ENCODE data around the gene TSPAN17. TPM values are rescaled to one million over a fixed set of nuclear protein-coding genes. Genes with fewer than 3 reads are reported as not detected.

The TSPAN17 gene
- total RNA-seq, 1 donor from 2014 or later = 53.9 TPM

DNA sequence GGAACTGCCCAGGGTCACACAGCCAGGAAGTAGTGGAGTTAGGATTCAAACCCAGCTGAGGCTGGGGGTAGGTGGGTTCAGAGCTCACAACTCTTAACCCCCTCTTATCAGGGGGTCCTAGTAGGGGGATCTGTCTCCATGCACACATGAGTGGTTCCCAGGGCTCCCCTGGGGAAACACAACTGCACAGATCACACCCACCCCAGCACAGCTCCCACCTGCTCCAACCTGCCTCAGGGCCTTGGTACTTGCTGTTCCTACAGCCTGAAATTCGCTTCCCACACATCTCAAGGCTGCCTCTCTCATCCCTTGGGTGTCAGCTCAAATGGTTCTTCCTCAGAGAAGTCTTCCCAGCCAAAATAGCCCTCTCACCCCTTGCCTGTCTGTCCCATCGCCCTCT lies 21.8 kb upstream of the TSPAN17 start:
- H3K36me3 ChIP-seq (ENCODE audit: control insufficient read depth, insufficient read depth, low read length) = no peaks in the 10 kb centered on the region
- no peak overlapping the region for H3K4me3 ChIP-seq (ENCODE audit: low read depth, low read length)
- TF ChIP-seq, protein P1, sequence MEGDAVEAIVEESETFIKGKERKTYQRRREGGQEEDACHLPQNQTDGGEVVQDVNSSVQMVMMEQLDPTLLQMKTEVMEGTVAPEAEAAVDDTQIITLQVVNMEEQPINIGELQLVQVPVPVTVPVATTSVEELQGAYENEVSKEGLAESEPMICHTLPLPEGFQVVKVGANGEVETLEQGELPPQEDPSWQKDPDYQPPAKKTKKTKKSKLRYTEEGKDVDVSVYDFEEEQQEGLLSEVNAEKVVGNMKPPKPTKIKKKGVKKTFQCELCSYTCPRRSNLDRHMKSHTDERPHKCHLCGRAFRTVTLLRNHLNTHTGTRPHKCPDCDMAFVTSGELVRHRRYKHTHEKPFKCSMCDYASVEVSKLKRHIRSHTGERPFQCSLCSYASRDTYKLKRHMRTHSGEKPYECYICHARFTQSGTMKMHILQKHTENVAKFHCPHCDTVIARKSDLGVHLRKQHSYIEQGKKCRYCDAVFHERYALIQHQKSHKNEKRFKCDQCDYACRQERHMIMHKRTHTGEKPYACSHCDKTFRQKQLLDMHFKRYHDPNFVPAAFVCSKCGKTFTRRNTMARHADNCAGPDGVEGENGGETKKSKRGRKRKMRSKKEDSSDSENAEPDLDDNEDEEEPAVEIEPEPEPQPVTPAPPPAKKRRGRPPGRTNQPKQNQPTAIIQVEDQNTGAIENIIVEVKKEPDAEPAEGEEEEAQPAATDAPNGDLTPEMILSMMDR (IDR thresholded peaks at IDR 0.05; ENCODE audit: insufficient read depth, low read length, poor library complexity, severe bottlenecking) = no peak
- no peak for DNase-seq (ENCODE audit: low read depth)
- peaks cover 48% of the 10 kb centered on the region for H3K27me3 ChIP-seq (ENCODE audit: control insufficient read depth, insufficient read depth, low read length)

DNA sequence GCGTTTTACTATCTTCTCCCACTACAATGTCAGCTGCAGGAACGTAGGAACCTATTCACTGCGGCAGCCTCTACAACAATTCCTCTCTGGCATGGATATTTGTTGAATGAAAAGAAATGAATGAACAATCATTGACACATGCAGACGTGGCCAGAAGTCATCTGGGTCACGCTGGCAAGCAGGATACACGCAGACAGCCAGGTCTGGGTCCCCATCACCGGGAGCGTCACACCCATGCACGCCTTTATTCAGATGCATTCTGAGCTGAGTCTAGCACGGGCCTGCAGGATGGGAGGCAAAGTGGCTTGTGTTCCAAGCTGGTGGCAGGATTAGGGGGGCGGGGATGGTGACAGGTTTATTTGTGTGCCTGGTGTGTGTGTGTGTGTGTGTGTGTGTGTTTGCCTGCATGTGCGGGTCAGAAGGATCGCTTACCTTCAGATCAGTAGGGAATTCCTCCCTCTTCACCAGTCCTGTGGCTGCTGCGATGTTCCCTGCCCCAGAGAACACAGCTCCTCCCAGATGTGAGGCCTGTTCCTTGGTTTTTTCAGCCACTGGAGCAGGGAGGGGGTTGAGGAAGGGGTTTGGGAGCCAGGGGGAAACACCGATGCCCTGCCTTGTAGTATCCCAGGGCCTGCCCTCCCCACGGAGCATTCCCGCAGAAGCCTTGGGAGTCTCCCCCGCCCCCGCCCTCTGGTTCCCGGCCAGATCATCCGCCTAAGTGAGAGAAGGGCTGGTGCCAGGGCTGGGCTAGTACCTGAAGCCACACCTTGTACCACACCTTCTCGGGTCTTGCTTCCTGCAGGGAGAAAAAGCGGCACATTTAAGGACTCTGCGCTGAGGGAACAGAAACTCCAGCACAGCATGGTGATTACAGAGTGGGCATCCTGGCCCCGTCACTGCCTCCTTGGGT lies 21.1 kb upstream of the TSPAN17 start:
- Histone ChIP-seq H3K27me3 (ENCODE audit: control insufficient read depth, insufficient read depth, low read length) (peaks cover 48% of the 10 kb centered on the region), H3K4me3 (ENCODE audit: low read depth, low read length) (no peak overlapping the region), H3K36me3 (ENCODE audit: control insufficient read depth, insufficient read depth, low read length) (no peaks in the 10 kb centered on the region)
- TF ChIP-seq, protein P1 (IDR thresholded peaks at IDR 0.05; ENCODE audit: insufficient read depth, low read length, poor library complexity, severe bottlenecking) = no peak
- no peak for DNase-seq (ENCODE audit: low read depth)

GRCh38 chr5:176626876-176627236 lies 20.4 kb upstream of the TSPAN17 start:
- Histone ChIP-seq H3K36me3 (ENCODE audit: control insufficient read depth, insufficient read depth, low read length) (no peaks in the 10 kb centered on the region), H3K27me3 (ENCODE audit: control insufficient read depth, insufficient read depth, low read length) (peaks cover 47% of the 10 kb centered on the region), H3K4me3 (ENCODE audit: low read depth, low read length) (no peak overlapping the region)
- no peak for DNase-seq (ENCODE audit: low read depth)
- TF ChIP-seq, protein P1 (IDR thresholded peaks at IDR 0.05; ENCODE audit: insufficient read depth, low read length, poor library complexity, severe bottlenecking) = no peak

DNA sequence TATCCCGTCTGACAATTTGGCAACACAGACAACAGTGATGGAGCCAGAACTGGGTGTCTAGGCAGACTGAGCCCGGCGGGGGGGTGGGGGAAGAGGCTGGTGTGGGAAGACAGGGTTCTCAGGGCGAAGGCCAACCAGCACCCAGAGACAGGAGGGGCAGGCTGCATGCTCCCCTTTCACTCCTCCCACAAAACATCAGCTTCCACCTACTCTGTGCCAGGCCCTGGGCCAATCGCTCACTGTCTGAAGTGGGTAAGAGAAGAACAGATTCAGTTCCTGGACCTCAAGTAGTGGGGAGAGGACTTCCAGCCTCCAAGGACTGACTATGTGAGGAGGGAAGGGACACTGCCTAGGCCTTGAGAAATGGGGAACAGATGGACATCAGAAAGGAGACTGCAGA lies 19.7 kb upstream of the TSPAN17 start:
- H3K27me3 ChIP-seq (ENCODE audit: control insufficient read depth, insufficient read depth, low read length) = peaks cover 48% of the 10 kb centered on the region
- no peak overlapping the region for H3K4me3 ChIP-seq (ENCODE audit: low read depth, low read length)

GRCh38 chr5:176628406-176629228 lies 18.7 kb upstream of the TSPAN17 start:
- Histone ChIP-seq H3K36me3 (ENCODE audit: control insufficient read depth, insufficient read depth, low read length) (no peaks in the 10 kb centered on the region), H3K4me3 (ENCODE audit: low read depth, low read length) (no peak overlapping the region), H3K27me3 (ENCODE audit: control insufficient read depth, insufficient read depth, low read length) (peaks cover 54% of the 10 kb centered on the region)
- DNase-seq (ENCODE audit: low read depth) = no peak
- TF ChIP-seq, protein P1 (IDR thresholded peaks at IDR 0.05; ENCODE audit: insufficient read depth, low read length, poor library complexity, severe bottlenecking) = no peak

More for the DNA sequence above, 19.7 kb upstream of the TSPAN17 start:
- no peak for DNase-seq (ENCODE audit: low read depth)
- no peaks in the 10 kb centered on the region for H3K36me3 ChIP-seq (ENCODE audit: control insufficient read depth, insufficient read depth, low read length)
- TF ChIP-seq, protein P1 (IDR thresholded peaks at IDR 0.05; ENCODE audit: insufficient read depth, low read length, poor library complexity, severe bottlenecking) = no peak
